ENCODE data around the gene TPI1.
"Not testable (repeated sequence)": the region's sequence is repeated elsewhere in the genome, so short reads cannot be mapped to it uniquely, and the experiment has no call there.

Gene TPI1

DNA sequence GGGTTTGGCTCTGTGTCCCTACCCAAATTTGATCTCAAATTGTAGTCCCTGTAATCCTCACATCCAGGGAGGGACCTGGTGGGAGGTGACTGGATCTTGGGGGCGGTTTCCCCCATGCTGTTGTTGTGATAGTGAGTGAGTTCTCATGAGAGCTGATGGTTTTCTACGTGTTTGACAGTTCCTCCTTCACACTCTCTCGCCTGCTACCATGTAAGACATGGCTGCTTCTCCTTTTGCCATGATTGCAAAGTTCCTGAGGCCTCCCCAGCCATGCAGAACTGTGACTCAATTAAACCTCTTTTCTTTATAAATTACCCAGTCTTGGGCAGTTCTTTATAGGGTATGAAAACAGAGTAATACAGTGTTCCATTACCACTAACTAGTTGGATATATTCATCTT, 27.0 kb downstream of the TPI1 start:
- no peak for DNase-seq (ENCODE audit: low read depth)

DNA sequence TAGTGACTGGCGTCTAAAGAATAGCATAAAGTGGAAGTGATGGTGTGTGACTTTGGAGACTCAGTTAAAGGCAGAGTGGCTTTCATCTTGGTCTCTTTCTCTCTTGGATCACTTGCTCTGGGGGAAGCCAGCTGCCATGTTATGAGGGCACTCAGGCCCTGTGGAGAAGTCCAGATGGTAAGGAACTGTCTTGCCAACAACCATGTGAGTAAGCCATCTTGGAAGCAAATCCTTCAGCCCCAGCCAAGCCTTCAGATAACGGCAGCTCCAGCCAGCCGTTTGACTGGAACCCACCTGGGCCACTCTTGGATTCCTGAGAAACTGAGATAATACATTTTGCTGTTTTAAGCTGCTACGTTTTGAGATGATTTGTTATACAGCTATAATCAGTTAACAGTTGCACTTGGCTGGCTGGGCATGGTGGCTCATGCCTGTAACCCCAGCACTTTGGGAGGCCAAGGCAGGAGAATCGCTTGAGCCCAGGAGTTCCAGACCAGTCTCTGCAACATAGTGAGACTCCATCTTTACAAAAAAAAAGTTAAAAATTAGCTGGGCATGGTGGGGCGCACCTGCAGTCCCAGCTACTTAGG, 29.6 kb downstream of the TPI1 start:
- no peak for DNase-seq (ENCODE audit: low read depth)

DNA sequence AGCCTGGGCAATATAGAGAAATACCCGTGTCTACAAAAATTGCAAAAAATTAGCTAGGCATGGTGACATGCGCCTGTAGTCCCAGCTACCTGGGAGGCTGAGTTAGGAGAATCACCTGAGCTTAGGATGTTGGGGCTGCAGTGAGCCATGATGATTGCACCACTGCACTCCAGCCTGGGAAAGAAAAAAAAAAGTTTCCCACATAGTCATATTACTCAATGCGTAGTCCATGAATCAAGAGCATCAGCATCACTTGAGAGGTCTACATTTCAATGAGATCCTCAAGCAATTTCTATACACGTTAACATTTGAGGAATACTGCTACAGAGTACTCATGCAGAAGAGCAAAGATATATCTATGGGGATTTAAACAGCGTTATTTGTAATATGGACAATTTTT, 32.1 kb downstream of the TPI1 start:
- DNase-seq (ENCODE audit: low read depth) = no peak

DNA sequence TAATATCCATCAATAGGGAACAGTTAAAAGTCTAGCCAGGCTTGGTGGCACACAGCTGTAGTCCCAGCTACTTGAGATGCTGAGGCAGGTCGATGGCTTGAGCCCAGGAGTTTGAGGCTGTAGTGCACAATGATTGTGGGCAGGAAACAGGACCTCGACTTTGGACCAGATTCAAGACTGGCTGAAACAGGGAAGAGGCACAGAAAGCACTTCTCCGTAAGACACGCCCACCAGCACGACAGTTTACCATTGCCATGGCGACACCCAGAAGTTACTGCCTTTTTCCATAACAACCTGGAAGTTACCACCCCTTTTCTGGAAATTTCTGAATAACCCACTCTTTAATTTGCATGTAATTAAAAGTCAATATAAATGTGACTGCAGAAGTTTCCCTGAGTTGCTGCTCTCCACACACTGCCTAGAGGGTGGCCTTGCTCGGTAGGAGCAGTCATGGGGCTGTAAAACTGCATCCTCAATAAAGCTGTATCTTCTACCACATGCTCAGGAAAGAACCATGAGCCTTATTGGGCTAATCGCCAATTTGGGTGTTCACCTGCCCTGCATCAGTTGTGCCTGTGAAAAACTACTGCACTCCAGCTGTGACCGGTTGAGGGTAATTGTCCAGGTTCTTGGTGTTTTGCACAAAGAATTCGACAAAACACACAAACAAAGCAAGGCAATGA, 32.6 kb downstream of the TPI1 start:
- DNase-seq (ENCODE audit: low read depth) = no peak

DNA sequence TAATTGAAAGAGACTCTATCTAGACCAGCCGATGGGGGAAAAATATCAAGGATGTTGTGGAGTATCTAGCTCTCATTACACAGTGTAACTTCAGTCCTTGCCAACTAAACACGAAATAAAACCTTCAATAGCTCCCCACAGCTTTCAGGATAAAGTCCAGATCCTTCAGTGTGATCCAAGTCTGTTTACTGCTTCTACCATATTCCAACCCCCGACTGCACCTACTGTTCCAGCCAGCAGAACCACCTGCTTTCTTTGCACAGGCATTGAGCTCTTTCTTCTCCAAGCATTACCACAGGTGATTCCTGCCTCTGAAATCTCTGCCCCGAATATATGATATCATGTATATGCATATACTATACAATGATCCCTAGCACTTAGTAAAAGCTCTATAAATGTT, 35.1 kb downstream of the TPI1 start:
- no peak for DNase-seq (ENCODE audit: low read depth)

DNA sequence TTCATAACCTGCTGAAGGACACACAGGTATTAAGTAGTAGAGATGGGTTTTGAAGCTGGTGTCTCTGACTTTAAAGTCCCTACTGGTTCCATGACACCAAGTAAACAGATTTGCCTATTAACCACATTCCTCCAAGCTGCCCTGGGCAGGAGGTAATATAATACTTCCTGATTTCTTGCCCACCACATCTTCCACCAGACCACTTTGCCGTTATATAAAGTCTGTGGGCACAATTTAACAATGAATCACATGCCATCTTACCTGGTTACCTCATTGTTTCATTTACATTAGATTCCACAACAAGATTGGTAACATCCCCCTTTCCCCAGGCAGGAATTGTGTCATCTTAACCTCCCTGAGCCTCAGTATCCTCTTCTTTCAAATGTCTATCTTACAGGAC, 36.4 kb downstream of the TPI1 start:
- no peak for DNase-seq (ENCODE audit: low read depth)

DNA sequence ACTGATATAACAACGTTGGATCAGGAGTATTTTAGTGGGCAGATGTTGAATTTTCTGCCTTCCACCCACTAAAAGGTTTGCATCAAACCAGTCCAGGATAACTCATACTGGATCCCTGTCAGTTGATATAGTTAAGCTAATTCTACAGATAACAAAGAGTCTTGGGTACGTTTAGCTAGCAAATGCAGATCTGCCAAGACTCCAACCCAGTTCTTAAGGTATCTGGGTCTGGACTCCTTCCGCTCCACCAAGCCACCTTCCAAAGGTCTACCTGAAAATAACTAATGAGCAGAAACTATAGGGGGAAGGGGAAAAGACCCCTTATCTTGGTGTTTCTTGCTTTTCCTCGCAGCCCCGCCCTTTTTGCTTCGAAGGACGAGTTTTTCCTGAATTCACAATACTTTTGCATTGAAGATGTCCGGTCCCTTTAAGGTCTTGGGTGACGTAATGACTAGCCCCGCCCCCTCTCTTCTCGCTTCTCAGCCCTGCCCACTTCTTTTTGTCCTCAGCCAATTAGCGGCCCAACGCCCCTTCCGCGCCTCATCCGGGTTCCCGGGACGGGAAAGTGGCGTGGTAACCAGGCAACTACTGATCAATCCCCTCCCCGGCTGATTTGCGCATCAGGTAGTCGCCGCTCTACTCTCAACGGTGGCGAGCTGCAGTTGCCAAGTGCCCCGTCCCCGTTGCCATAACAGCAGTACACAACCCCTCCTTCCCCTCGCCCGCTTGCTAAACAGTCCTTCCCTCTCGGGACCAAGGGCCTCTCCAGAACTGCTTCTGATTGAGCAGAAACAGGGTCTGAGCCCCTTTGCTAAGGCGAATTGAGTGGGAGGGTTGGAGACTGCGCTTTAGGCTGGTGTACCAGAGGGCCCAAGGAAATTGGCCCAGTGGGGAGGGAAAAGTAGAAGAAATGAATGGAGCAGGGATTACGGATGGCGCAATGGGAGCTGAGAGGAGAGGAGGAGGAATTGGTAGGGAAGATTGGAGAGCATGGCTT, 37.2 kb downstream of the TPI1 start, which contains the start of gene LRRC23:
Gene LRRC23 (plus strand): TSS at position 543 of the 997 bp plus-strand sequence. CDS start 812 bp downstream, outside the sequence.
- peak; percentile 86 for DNase-seq (ENCODE audit: low read depth)

DNA sequence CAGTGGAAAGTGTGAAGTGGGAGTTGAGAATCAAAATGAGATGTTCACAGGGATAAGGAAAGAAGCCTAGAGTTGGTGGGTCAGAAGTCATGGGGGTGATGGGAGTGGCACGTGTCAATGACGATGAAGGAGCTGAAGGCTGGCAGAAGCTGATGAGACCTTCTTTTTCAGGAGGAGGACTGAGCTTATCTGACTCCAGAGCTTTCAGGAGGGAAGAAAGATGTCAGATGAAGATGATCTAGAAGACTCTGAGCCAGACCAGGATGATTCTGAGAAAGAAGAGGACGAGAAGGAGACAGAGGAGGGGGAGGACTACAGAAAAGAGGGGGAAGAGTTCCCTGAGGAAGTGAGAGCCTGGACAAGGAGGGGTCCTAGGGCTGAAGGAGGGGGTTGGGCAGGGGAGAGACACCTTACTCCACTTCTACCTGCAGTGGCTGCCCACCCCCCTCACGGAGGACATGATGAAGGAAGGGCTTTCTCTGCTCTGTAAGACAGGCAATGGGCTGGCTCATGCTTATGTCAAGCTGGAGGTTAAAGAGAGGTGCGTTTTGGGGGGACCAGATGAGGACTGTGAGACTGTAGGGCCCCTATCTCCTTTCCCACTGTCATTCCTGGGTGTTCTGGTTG, 38.2 kb downstream of the TPI1 start:
- no peak for DNase-seq (ENCODE audit: low read depth)

DNA sequence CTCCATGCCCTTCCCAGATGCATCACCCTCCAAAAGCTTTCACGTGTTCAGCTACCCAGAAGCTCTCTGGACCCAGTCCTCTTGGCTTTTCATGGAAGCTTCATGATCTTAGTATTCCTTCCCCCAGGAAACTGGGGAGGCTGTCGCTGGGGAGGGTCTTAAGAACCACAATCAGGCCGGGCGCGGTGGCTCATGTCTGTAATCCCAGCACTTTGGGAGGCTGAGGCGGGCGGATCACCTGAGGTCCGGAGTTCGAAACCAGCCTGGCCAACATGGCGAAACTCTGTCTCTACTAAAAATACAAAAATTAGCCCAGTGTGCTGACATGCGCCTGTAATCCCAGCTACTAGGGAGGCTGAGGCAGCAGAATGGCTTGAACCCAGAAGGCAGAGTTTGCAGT, 40.8 kb downstream of the TPI1 start:
- DNase-seq (ENCODE audit: low read depth) = not testable (repeated sequence)

DNA sequence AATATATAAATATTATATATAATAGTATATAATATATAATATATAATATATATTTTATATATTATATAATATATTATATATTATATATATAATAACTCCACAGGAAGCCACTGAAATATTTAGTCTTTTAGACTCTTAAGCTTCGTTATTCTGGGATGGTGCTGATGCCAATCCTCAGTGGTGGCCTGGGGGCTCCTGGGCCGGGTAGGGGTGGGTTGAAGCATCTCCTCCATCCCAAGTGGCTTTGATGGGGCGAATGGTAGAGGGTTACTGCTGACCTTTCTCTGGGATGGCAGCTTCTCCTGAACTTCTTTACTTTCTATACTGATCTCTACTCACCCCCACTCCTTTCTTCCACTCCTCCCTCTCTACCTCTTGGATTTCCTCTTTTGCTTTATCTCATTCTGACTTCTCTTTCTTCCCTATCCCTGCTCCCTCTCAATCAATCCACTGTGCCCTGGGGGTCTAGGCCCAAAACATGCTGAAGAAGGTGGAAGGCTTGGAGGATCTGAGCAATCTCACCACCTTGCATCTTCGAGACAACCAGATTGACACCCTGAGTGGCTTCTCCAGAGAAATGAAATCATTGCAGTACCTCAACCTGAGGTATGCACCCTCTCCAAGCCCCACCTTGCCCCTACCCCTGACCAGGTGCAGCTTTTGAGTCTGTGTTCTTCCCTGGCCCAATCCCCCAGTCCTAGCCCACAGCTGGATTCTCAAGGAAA, 42.3 kb downstream of the TPI1 start:
- DNase-seq (ENCODE audit: low read depth) = no peak

DNA sequence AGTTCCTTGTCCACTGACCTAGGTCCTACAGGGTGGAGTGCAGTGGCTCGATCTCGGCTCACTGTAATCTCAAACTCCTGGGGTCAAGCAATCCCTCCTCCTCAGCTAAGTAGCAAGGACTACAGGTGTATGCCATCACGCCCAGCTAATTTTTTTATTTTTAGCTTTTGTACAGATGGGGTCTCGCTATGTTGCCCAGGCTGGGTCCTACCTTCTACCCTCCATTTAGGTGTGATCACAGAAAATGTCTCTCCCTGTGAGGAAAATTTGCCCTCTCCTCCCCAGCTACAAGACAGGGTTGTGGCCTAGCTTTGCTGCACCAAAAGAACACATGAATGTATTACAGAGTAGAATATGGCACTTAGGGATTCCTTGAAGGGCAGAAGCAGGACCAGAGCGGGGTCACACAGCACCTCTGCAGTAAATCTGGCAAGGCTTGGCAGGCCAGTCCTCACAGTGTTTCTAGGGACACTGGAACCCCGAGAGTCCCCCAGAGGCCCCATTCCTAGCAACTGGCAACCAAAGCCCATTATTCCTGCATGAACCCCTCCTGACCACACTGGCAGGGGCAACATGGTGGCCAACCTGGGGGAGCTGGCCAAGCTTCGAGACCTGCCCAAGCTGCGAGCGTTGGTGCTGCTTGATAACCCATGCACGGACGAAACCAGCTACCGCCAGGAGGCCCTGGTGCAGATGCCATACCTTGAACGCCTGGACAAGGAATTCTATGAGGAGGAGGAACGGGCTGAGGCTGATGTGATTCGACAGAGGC, 45.0 kb downstream of the TPI1 start:
- no peak for DNase-seq (ENCODE audit: low read depth)

DNA sequence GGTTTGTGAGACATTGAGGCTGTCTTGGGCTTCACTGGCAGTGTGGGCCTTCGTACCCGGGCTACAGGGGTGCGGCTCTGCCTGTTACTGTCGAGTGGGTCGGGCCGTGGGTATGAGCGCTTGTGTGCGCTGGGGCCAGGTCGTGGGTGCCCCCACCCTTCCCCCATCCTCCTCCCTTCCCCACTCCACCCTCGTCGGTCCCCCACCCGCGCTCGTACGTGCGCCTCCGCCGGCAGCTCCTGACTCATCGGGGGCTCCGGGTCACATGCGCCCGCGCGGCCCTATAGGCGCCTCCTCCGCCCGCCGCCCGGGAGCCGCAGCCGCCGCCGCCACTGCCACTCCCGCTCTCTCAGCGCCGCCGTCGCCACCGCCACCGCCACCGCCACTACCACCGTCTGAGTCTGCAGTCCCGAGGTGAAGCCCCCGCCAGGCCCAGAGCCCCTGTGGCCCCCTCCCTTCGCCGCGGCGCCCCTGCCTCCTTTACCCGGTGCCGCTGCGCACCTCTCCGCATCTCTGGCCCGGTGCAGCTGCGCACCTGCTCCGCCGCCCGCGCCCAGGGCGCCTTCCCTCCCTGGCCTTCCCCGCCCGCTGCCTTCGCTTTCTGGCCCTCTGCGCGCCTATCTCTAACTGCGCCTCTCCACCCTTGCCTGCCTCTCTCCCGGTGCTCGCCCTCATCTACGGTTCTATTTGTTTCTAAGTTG, 47.1 kb downstream of the TPI1 start, which contains the start of gene ENO2:
Gene ENO2 (plus strand): TSS at position 335 of the 701 bp plus-strand sequence. CDS start 1,253 bp downstream, outside the sequence.
- DNase-seq (ENCODE audit: low read depth) = no peak

DNA sequence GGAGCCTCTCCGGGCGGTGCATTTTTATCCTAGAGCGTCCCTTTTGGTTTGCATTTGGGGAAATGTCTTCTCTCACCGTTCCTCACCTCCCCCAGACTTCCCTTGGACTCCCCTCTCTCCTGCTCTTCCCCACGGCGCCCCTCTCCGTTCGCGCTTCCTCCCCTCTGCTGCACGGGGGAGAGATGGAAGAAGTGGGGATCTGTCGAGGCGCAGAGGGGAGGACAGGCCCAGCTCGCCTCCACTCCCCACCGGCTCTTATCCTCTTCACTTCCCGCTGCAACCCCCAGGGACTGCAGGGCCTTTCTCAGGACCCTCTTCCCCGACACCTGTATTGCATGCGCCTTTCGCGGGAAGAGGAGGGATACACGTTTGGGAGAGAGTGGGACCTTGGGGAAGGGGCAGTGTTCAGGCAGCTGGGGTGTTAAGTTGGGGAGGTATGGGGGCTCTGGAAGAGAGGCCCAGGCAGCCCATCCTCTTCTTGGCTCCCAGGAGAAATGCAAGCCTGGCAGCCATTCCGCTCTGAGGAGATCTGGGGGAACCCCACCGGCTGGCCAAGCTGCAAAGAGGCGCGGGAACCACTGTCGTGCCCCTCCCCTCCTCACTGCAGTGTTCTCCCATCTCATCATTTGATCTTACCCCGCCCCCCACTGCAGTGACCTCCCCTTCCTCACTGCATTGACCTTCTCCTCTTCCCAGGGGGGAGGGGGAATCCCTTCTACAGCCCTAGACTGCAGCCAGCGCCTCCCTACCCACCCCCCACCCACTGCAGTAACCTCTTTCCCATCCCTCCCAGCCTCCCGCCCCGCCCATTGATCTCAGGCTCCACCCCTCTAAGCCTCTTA, 47.8 kb downstream of the TPI1 start:
- no peak for DNase-seq (ENCODE audit: low read depth)

DNA sequence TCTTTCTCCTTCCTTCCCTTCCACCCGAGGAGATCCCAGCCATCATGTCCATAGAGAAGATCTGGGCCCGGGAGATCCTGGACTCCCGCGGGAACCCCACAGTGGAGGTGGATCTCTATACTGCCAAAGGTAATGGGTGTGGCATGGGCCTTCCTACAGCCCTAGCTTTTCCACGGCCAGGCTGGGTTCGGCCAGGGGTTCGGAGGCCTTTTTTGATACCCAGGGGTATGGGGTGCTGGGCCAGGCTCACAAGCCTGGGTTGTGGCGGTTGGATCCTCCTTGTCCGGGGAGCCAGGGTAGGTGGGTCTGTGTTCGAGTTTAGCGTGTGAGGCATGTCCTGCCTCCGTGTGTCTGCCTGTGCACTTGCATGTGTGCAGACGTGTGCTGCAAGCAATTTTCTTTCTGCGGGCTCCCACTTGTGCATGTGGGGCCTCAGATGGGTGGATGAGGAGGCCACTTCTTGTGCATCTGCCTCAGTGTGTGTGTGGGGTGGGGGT, 48.5 kb downstream of the TPI1 start:
- no peak for DNase-seq (ENCODE audit: low read depth)

DNA sequence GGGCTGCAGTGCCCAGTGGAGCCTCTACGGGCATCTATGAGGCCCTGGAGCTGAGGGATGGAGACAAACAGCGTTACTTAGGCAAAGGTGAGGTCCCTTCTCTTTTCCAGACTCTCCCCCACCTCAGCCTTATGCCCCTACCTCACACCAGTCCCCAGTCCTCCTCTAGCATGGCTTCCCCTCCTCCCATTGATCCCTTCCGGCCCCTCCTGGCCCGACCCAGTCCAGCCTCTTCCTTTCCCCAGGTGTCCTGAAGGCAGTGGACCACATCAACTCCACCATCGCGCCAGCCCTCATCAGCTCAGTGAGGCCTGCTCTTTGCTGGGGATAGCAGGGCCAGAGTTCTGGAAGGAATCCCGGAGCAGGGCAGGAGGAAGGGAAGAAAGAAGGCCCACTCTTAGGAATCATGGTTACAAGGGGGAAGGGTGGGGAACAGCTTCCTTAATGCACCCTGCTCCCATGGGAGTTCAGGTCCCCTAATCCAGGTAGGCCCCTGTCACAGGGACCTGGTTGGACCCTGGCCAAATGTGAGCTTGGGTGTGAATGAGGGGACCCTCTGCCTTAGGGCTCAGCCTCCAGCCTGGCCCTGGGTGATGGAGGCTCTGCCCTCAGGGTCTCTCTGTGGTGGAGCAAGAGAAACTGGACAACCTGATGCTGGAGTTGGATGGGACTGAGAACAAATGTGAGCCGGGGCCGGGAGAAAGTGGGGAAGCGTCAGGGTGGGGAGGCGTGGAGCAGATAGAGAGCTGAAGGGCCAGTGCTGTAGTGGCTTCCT, 49.3 kb downstream of the TPI1 start:
- no peak for DNase-seq (ENCODE audit: low read depth)

DNA sequence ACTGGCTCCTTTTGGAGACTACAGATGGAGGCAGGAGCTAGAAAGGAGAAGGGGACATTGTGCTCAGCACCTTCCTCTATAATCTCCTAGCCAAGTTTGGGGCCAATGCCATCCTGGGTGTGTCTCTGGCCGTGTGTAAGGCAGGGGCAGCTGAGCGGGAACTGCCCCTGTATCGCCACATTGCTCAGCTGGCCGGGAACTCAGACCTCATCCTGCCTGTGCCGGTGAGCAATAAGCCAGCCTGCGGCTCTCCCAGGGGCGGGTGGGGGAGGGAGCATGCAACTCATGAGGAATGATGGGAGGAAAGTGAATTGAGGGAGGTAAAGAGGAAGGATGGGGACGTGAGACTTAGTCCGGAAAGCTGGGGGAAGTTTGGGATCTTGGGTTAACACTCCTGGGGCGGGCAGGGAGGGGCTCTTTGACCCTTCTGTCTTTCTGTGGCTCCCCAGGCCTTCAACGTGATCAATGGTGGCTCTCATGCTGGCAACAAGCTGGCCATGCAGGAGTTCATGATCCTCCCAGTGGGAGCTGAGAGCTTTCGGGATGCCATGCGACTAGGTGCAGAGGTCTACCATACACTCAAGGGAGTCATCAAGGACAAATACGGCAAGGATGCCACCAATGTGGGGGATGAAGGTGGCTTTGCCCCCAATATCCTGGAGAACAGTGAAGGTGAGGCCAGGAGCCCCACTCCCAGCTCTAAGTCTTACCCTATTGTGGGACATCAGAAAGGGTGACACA, 50.3 kb downstream of the TPI1 start:
- no peak for DNase-seq (ENCODE audit: low read depth)

DNA sequence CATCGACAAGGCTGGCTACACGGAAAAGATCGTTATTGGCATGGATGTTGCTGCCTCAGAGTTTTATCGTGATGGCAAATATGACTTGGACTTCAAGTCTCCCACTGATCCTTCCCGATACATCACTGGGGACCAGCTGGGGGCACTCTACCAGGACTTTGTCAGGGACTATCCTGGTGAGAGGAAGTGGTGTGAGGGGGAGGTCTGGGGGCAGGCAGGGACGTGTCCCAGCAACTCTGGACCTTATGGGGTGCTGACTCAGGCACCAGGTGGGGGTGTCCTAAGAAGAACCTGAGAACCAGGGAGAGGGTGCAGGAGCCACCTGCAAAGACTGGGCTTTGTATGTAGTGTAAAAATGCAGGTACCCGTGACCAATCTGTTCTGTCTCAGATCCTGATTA, 52.3 kb downstream of the TPI1 start:
- DNase-seq (ENCODE audit: low read depth) = no peak
